Liver (tissue), 9 donors: ENCODE results near the gene MALRD1. TPM values are rescaled to one million over a fixed set of nuclear protein-coding genes. Genes with fewer than 3 reads are reported as not detected.

ENCODE experiments used
- DNase-seq: peaks from one replicate; pipeline ENCODE4 v3.0.0-alpha.2; 2017; ENCODE audit warnings: low spot score
- H3K27ac ChIP-seq, 2 donors: one replicate each; pipeline ENCODE4 v1.7.0; 2013; ENCODE audit warnings: inconsistent platforms in 2 of 2, low read length in 2 of 2, control low read depth in 1 of 2, low read depth in 1 of 2, mild to moderate bottlenecking in 1 of 2
- H3K27me3 ChIP-seq, 4 donors: one replicate each; pipeline versions ENCODE4 v1.6.1 to v1.7.0; 2013; ENCODE audit warnings: low read length in 3 of 4, inconsistent platforms in 1 of 4, mild to moderate bottlenecking in 1 of 4, moderate library complexity in 1 of 4; ENCODE audit not compliant: control insufficient read depth in 4 of 4, insufficient read depth in 4 of 4
- H3K36me3 ChIP-seq, 4 donors: one replicate each; pipeline versions ENCODE4 v1.6.1 to v1.7.0; 2013; ENCODE audit warnings: low read length in 3 of 4, mild to moderate bottlenecking in 3 of 4, low read depth in 1 of 4, moderate library complexity in 1 of 4; ENCODE audit not compliant: control insufficient read depth in 4 of 4, insufficient read depth in 3 of 4
- H3K4me1 ChIP-seq, 4 donors: one replicate each; pipeline versions ENCODE4 v1.6.1 to v1.7.0; 2013; ENCODE audit warnings: low read length in 3 of 4, mild to moderate bottlenecking in 3 of 4, moderate library complexity in 1 of 4; ENCODE audit not compliant: control insufficient read depth in 4 of 4, insufficient read depth in 4 of 4
- H3K4me3 ChIP-seq, 3 donors: one replicate each; pipeline versions ENCODE4 v1.6.1 to v1.7.0; 2013; ENCODE audit warnings: low read length in 3 of 3, control low read depth in 1 of 3, low read depth in 1 of 3, mild to moderate bottlenecking in 1 of 3
- H3K9ac ChIP-seq, 2 donors: one replicate each; pipeline ENCODE4 v1.7.0; 2013; ENCODE audit warnings: low read length in 2 of 2, mild to moderate bottlenecking in 2 of 2, moderate library complexity in 2 of 2, control low read depth in 1 of 2, low read depth in 1 of 2
- H3K9me3 ChIP-seq, 4 donors: one replicate each; pipeline versions ENCODE4 v1.6.1 to v1.7.0; 2013; ENCODE audit warnings: low read length in 3 of 4; ENCODE audit not compliant: control insufficient read depth in 4 of 4
- ATF3 ChIP-seq: IDR thresholded peaks from 2 replicates; pipeline ENCODE4 v1.6.1; 2016; ENCODE audit warnings: antibody characterized with exemption
- CTCF ChIP-seq: fragments of 150-350 bp; IDR thresholded peaks from 2 replicates; pipeline ENCODE4 v1.5.1; 2017; ENCODE audit warnings: improper control_type of control experiment, low read depth, low read length; ENCODE audit not compliant: missing input control
- EGR1 ChIP-seq, 2 donors: IDR thresholded peaks; 2 replicates each; pipeline ENCODE4 v1.6.1; 2016 to 2018; ENCODE audit warnings: antibody characterized with exemption in 2 of 2, low read depth in 2 of 2
- FOXA1 ChIP-seq: IDR thresholded peaks from 2 replicates; pipeline ENCODE4 v1.6.1; 2016; ENCODE audit warnings: antibody characterized with exemption
- FOXA2 ChIP-seq: IDR thresholded peaks from 2 replicates; pipeline ENCODE4 v1.6.1; 2016; ENCODE audit warnings: antibody characterized with exemption
- GABPA ChIP-seq, 2 donors: IDR thresholded peaks in 1 of 2; conservative IDR thresholded peaks in 1 of 2; 2 replicates each; pipeline ENCODE4 v1.6.1; 2016; ENCODE audit warnings: antibody characterized with exemption in 2 of 2, mild to moderate bottlenecking in 1 of 2, moderate library complexity in 1 of 2
- HNF4G ChIP-seq: IDR thresholded peaks from 2 replicates; pipeline ENCODE4 v1.6.1; 2016; ENCODE audit warnings: antibody characterized with exemption
- JUND ChIP-seq, 2 donors: IDR thresholded peaks; 2 replicates each; pipeline ENCODE4 v1.6.1; 2016; ENCODE audit warnings: antibody characterized with exemption in 2 of 2
- NR2F2 ChIP-seq: IDR thresholded peaks from 2 replicates; pipeline ENCODE4 v1.6.1; 2016; ENCODE audit warnings: antibody characterized with exemption
- RAD21 ChIP-seq, 2 donors: IDR thresholded peaks; 2 replicates each; pipeline ENCODE4 v1.6.1; 2016; ENCODE audit warnings: antibody characterized with exemption in 2 of 2, mild to moderate bottlenecking in 2 of 2
- RXRA ChIP-seq, 2 donors: IDR thresholded peaks; 2 replicates each; pipeline ENCODE4 v1.6.1; 2017 to 2018; ENCODE audit warnings: antibody characterized with exemption in 2 of 2, mild to moderate bottlenecking in 1 of 2
- SP1 ChIP-seq: IDR thresholded peaks from 2 replicates; pipeline ENCODE4 v1.6.1; 2018; ENCODE audit warnings: antibody characterized with exemption, mild to moderate bottlenecking
- TAF1 ChIP-seq: conservative IDR thresholded peaks from 2 replicates; pipeline ENCODE4 v1.6.1; 2016; ENCODE audit warnings: antibody characterized with exemption, mild to moderate bottlenecking
- WGBS: extraction: QIAGEN DNeasy Blood & Tissue Kit; methylation state at CpG from one replicate; pipeline ENCODE4 v1.1.7; 2013; 5-methylcytosine and 5-hydroxymethylcytosine counted together
- polyA plus RNA-seq, 2 donors: library from polyadenylated mRNA; stranded (reverse) in 1 of 2; unstranded in 1 of 2; fragments of 200-250 nt in 1 of 2; fragments of >200 nt in 1 of 2; fragmentation: Nextera tagmentation in 1 of 2; extraction: Ambion mirVana in 1 of 2; gene quantifications; one replicate each; pipeline versions ENCODE4 v1.2.1 to v1.2.3, GENCODE V29; 2013 to 2015
- total RNA-seq, 2 donors: library from RNA; depleted of rRNA; stranded (reverse); fragments of >200 nt; gene quantifications; one replicate each; pipeline ENCODE4 v1.2.3, GENCODE V29; 2014
- TF ChIP-seq, protein P1 (sequence below): IDR thresholded peaks from 2 replicates; pipeline ENCODE4 v1.6.1; 2016; ENCODE audit warnings: antibody characterized with exemption
- donor health status: healthy.
- donor health status: healthy.
- donor health status: healthy.
- donor health status: healthy.
- donor health status: healthy.

MALRD1 gene
- total and polyA plus RNA-seq, 4 donors: 0.37 to 0.59 TPM; not detected in 2

DNA sequence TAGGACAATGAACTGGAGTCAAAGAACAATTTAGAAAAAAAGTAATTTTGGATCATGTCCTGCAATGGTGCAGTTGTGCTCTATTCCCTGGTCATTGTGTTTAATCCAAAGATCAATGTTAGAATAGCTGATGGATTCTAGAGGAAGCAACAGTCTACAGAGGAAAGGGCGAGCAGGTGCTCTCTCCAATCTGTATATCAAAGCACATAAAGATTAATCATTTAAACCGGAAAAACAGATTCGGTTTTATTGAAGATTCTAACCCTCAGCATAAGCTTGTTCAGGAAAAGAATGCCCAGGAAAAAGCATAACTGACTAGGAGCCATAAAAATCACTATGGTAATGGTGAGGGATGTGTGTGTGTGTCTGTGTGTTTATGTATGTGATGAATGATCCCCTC, 110.3 kb downstream of the MALRD1 start (continued):
- TF ChIP-seq CTCF (no peak), TAF1 (no peak), SP1 (no peak), JUND (IDR thresholded peaks at IDR 0.05) (no peak), ATF3 (no peak)

DNA sequence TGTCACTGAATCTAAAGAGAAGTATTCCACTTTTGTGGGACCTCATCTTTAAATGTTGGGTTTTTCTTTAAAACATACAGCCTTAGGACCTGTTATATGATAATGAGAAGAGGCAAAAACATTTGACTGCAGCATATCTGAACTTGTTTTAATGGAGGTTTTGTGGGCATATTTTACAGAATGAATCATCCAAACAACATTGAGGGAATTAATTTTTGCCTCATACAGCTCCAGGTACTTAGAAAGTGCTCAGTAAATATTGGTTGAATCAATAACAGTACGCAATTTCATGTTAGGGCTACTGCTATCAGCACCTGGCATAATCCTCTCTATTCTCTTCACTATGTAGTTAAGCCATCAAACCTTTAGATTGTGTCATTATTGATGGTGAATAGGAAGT, 115.9 kb downstream of the MALRD1 start:
- Histone ChIP-seq H3K27ac (no peak overlapping the region), H3K4me1 (no peaks in the 10 kb centered on the region), H3K27me3 (no peaks in the 10 kb centered on the region), H3K9me3 (no peaks in the 10 kb centered on the region), H3K36me3 (no peaks in the 10 kb centered on the region), H3K4me3 (no peak overlapping the region), H3K9ac (no peak overlapping the region)
- TF ChIP-seq GABPA (IDR thresholded peaks at IDR 0.05 in 1 of 2, conservative IDR thresholded peaks at IDR 0.05 in 1 of 2) (no peak), RAD21 (IDR thresholded peaks at IDR 0.05) (no peak), HNF4G (no peak), JUND (IDR thresholded peaks at IDR 0.05) (no peak), TAF1 (no peak), CTCF (no peak), FOXA2 (no peak), FOXA1 (no peak)
- TF ChIP-seq, protein P1, sequence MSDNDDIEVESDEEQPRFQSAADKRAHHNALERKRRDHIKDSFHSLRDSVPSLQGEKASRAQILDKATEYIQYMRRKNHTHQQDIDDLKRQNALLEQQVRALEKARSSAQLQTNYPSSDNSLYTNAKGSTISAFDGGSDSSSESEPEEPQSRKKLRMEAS: no peak
- no peak for DNase-seq
- WGBS: 47% methylated on average over 1 of the region's 1 CpG

DNA sequence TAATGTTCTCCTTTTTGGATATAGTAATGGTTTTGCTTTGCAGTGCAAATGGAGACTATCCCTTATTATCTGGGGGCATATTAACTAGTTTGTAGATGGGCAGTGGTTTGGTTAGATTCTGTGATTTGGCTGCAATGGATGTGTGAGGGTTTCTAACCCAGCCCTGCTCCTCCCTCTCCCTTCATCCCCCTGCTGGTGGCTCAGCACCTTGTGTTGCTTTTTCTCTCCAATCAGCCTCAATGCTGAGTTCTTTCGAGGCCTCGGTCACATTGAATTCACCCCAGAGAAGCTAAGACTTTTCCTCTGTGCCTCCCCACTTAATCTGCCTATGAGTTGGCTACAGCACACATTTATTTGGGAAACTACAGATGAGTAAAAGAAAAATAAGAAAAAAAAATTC, 120.0 kb downstream of the MALRD1 start:
- H3K36me3 ChIP-seq: no peaks in the 10 kb centered on the region
- TF ChIP-seq ATF3: no peak
- TF ChIP-seq GABPA (IDR thresholded peaks at IDR 0.05 in 1 of 2, conservative IDR thresholded peaks at IDR 0.05 in 1 of 2): no peak
- no peak for TF ChIP-seq NR2F2
- no peak for TF ChIP-seq EGR1 (IDR thresholded peaks at IDR 0.05; ENCODE audit: low read depth in 2 of 2)
- no peak for TF ChIP-seq RXRA (IDR thresholded peaks at IDR 0.05)
- no peak for TF ChIP-seq JUND (IDR thresholded peaks at IDR 0.05)
- TF ChIP-seq SP1: no peak
- no peak for DNase-seq
- no peak overlapping the region for H3K9ac ChIP-seq
- no peak overlapping the region for H3K4me3 ChIP-seq
- 48% methylated on average over 2 of the region's 2 CpGs for WGBS
- H3K27ac ChIP-seq: no peak overlapping the region
- H3K27me3 ChIP-seq: no peaks in the 10 kb centered on the region
- H3K4me1 ChIP-seq: no peaks in the 10 kb centered on the region
- no peaks in the 10 kb centered on the region for H3K9me3 ChIP-seq
